ENCODE results near the gene ZDHHC14.

ZDHHC14 gene

GRCh38 chr6:157496534-157497095, 115.6 kb downstream of the ZDHHC14 start:
- no peak for DNase-seq

GRCh38 chr6:157497579-157497978, 116.6 kb downstream of the ZDHHC14 start:
- DNase-seq, result no peak

GRCh38 chr6:157498817-157499216, 117.8 kb downstream of the ZDHHC14 start:
- DNase-seq, result no peak

- DNase-seq, result no peak
These were observed 119.0 kb downstream of the ZDHHC14 start for GRCh38 chr6:157500022-157500421.

- no peak for DNase-seq
These were observed 122.2 kb downstream of the ZDHHC14 start for GRCh38 chr6:157503018-157503747.

GRCh38 chr6:157505912-157506491, 125.0 kb downstream of the ZDHHC14 start:
- DNase-seq, result no peak

- DNase-seq, result no peak
These were observed 129.6 kb downstream of the ZDHHC14 start for GRCh38 chr6:157510323-157511188.

- no peak for DNase-seq
These were observed 130.8 kb downstream of the ZDHHC14 start for GRCh38 chr6:157511682-157512381.

- no peak for DNase-seq
These were observed 131.3 kb downstream of the ZDHHC14 start for GRCh38 chr6:157512382-157512682.

GRCh38 chr6:157513004-157513603, 132.1 kb downstream of the ZDHHC14 start:
- no peak for DNase-seq

GRCh38 chr6:157513619-157514485, 132.9 kb downstream of the ZDHHC14 start:
- no peak for DNase-seq

GRCh38 chr6:157514659-157515496, 133.9 kb downstream of the ZDHHC14 start:
- DNase-seq, result no peak

- DNase-seq, result no peak
These were observed 135.5 kb downstream of the ZDHHC14 start for GRCh38 chr6:157516319-157517026.

GRCh38 chr6:157517601-157518359, 136.8 kb downstream of the ZDHHC14 start:
- DNase-seq, result no peak

- DNase-seq, result no peak
These were observed 137.6 kb downstream of the ZDHHC14 start for GRCh38 chr6:157518397-157519250.

GRCh38 chr6:157519255-157520116, 138.5 kb downstream of the ZDHHC14 start:
- DNase-seq, result no peak

GRCh38 chr6:157520117-157520406, 139.1 kb downstream of the ZDHHC14 start:
- no peak for DNase-seq
